Limb (tissue), 2 donors: ENCODE data around the gene TRABD.

Source experiments
- DNase-seq, 2 donors: peaks; one replicate each; pipeline ENCODE4 v3.0.0-alpha.2; 2016; ENCODE audit errors: extremely low spot score in 2 of 2

Gene TRABD

DNA sequence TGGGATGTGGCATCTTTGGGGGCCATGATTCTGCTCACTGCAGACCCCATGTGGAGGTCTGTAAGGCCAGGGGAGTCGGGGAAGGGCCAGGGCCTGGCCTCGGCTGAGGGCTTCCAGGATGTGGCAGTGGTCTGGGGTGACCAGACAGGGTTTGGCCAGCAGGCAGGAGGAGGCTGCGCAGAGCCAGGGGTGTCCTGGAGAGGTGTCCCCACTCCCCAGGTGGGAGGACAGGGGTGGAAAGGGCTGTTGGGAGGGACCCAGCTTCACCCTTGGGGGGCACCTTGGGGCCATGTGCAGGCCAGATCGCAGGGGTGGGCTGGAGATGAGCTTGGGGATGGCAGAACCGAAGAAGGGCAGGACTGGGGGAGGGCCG is 11.7 kb upstream of the TRABD start:
- DNase-seq: no peak

DNA sequence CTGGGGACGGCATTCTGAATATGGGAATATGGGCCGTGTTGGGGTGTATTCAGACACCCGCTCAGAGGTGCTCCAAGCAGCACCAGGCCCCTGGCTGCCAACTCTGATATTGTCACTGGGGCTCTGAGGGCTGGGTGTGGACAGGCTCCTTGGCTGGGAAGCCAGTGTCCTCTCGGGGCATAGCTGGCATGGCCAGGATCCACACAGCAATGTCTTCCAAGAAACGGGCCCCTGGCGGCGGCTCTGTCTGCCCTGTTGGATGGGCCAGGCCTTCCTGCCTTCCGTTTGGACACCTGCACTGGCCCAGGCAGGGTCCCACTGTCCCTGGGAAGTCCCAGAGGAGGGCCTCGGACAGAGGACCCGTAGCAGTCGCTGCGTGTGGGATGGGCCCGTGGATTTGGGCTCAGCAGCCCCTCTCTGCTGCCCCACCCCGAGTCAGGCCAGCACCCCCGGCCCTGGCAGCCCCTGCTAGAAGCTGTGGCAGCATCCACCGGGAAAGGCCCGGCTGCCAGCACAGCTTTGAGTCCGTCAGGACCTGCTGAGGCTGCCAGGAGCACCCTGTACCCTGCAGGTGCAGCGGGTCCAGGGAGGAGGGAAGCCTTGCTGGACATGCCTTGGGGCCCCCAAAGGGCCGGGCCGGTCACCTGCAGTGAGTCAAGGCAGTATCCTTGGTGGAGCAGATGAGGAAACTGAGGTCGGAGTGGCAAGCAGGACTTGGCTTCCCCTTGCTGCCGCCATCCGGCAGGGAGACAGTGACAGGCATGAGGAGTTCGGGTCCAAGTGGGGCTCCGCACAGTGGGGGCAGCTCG is 11.1 kb upstream of the TRABD start:
- DNase-seq: no peak

- no peak for DNase-seq
These were observed 10.6 kb upstream of the TRABD start for GRCh38 chr22:50175191-50175461.

DNA sequence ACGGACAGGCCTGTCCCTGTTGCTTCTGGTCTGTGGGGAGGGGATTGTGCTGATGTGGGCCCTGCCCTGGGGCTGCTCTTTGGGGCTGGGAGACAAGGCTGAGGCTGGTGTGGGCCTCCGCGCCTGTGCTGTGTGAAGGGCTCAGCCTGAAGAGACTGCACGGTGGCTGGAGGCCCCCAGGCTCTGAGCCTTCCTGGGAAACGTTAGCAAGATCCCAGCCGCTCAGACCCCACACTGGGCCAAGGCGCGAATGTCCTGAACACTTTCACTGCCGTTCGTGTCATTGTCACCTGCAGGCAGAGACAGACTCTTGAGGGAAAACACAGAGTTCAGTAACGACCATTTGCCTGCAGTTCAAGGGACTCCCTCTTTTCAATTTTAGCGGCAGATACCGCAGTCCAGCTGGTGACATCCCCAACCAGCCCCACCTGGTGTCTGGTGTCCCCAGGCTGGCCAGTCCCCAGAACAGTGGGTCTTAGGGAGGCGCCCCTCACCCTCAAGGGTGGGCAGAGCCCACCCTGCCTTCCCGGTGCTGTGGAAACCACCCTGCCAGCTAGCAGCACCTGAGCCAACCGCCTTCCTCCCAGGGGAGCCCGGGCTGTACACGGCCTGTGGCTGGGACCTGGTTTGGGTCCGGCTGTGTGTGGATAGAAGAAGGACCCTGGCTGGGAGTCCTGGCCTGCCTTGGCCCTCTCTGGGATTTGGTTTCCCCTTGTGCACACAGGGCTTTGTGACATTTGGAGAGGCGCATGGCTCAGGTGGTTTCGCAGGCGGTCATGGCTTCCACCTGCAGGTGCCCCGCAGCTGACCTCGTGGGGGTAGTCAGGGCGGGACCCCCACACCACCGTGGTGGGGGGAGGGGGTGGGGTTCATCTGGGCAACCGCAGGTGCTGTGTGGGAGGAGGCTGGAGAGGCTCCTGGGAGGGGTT is 9.5 kb upstream of the TRABD start:
- DNase-seq: no peak

DNA sequence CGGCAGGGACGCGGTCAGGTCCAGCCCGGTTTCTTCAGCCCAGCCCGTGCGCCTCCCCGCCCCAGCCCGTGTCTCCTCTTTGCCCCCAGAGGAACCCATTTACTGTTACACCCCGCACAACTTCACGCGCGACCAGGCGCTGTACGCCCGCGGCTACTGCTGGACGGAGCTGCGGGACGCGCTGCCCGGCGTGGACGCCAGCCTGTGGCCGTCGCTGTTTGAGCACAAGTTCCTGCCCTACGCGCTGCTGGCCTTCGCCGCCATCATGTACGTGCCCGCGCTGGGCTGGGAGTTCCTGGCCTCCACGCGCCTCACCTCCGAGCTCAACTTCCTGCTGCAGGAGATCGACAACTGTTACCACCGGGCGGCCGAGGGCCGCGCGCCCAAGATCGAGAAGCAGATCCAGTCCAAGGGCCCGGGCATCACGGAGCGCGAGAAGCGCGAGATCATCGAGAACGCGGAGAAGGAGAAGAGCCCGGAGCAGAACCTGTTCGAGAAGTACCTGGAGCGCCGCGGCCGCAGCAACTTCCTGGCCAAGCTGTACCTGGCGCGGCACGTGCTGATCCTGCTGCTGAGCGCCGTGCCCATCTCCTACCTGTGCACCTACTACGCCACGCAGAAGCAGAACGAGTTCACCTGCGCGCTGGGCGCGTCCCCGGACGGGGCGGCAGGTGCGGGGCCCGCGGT is 8.7 kb upstream of the TRABD start:
- DNase-seq: no peak

- DNase-seq: no peak
These were observed 7.9 kb upstream of the TRABD start for GRCh38 chr22:50177537-50178470.

- peak in 1 of 2 donors; percentile 37 for DNase-seq
These were observed 7.2 kb upstream of the TRABD start for GRCh38 chr22:50178471-50178864.

GRCh38 chr22:50178871-50179869 is 6.5 kb upstream of the TRABD start:
- DNase-seq: peak in 1 of 2 donors; percentile 24

- DNase-seq: no peak
These were observed 5.6 kb upstream of the TRABD start for GRCh38 chr22:50179937-50180726.

- DNase-seq: peak in 1 of 2 donors; percentile 21
These were observed 4.8 kb upstream of the TRABD start for GRCh38 chr22:50180727-50181521.

GRCh38 chr22:50182176-50183081 is 3.3 kb upstream of the TRABD start:
- no peak for DNase-seq

DNA sequence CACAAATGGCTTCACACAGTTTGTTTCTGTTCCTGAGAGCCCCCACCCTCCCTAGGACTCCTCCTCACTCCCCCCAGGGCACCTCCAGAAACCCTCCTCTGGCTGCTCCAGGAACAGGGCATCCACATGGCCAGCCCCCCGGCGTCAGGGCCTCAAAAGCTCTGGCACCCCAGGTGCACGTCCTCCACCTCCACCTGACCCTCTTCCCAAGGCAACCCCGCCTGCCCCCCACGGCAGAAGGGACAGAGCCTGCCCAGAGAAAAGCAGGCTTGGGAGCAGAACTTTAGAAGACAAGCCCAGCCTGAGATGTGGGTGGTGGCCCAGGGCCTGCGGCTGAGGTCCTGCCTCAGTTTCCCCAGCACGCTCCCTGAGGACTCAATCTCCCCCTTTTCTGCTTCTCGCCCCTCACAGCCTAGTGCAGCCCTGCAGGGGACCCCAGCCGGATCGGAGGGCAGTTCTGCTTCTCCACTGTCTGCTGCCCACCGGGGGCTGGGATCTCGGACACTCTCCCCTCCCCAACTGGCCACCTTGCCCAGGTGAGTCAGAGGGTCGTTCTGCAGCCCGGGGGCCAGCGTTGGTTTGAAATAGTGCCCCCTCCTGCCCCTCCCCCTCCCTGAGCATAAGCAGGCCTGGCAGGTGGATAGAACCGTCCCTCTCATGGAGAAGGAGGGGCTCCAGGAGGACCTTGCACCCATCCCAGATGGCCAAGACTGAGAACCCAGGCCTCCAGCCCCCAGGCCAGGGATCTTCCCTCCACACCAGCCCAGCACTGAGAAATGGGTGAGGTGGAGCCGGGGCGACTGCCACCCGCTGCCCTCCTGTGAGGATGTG is 2.4 kb upstream of the TRABD start:
- no peak for DNase-seq

DNA sequence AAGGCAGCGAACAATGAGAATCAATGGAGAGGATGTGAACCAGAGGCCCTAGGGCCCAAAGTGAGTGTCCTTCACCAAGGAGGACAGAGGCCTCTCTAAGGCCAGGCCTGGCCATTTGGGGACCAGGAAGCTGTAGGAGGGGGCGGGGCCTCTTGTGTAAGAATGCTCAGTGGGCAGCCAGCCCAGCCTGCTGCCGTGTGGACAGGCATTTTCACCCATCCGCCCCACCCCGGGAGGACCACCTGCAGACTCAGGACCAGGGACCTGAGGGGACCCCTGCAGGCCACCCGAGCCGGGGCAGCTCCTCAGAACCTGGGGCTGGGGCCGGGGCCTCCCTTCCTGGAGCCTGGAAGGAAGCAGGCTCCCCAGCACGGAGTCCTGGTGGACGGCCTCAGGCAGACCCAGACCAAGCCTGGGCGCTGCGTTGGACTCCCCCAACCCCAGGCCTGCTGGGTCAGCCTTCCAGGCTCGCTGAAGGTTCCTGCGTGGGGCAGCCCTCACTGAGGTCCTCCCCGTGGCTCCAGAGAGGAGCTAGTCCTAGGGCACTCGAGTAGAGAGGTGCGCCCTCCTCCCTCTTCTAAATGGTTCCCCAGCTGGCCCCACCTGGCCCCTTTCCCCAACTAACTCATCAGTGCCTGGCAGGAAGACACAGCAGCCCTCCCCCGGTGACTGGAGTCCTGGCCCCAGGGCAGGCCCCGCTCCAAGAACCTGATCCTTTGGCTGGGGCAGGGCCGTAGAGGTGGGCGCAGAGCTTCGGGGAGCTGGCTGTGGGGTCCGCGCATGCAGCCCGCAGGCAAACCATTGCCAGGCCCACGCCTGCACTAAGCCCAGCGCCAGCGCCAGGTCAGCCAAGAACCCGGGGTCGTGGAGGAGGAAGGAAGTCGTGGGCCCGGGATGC is 1.5 kb upstream of the TRABD start:
- DNase-seq: peak in 1 of 2 donors; percentile 61

DNA sequence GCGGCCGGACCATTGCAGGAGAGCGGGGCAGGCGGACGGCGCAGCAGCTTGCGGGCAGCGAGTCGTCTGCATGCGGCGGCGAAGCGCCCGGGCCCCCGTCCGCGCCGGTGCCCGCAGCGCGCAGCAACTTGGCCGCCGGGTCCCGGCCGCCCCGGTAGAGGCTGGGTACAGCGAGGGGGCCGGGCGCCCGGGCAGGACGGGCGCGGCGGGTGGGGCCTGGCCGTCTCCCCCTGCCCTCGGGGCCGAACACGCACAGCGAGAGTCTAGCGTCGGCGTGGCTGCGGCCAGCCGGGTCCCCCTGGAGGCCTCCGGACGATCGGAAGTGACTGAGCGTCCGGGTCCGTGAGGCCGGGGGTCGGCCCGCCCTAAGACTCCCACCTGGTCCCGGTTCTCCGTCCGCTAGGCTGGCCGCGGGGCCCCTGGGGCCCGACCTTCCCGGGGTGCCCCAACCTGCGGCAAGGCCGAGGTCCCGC is 775 bp upstream of the TRABD start:
- no peak for DNase-seq

DNA sequence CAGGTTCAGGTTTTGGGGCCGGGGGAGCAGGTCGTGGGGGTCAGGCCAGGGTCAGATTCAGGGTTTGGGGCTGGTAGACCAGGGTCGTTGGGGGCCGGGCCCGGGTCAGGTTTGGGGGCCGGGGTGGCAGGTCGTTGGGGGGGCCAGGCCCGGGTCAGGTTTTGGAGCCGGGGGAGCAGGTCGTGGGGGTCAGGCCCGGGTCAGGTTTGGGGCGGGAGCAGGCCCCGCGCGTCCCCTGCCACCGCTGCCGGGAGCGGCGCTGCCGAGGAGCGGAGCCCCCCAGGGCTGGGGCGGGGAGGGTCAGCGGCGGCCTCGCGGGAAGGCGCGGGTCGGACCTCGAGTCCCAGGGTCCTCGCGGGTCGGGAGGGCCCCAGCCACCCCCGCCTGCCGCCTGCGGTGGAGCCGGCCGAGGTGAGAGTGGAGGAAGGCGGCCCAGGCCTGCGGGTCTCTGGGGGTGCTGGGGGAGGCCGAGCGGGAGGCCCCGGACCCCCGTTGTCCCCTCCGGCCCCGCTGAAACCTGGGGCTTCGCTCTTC is 535 bp downstream of the TRABD start:
- no peak for DNase-seq
